ENCODE results near the gene EPHA5. TPM values are rescaled to one million over a fixed set of nuclear protein-coding genes. Genes with fewer than 3 reads are reported as not detected.

Gene EPHA5
- total RNA-seq, 2 donors from 2014 or later: under 0.01 TPM; not detected in 1

DNA sequence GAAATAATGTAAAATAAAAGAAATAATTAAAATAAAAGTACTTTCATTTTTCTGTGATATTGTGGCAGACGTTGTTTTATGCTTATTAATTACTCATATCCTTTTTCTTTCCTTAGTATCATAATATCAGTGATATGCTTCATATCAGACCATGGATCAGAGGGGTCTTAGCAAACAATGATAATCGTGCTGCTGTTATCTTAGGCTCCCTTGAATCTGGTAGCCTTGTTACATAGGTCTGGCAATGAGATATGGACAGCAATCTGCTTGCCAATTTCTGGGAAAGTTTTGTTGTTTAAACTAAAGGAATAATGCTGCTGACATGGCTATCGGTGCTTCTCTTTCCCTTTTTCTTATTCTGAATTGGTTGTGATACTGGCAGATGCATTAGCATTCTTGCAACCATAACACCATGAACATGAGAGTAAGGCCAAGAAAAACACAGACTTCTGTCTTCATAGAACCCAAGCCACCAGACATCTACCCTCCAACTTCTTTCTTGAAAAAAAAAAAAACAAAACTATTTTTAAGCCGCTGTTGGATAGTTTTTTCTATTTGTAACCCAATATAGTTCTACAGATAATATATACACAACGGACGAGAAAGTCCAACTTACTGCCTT lies 16.4 kb downstream of the EPHA5 start:
- H3K4me3 ChIP-seq: no peak overlapping the region
- H3K36me3 ChIP-seq (replicated peaks in 1 of 2; ENCODE audit: insufficient read depth in 1 of 2, low read depth in 2 of 2): no peaks in the 10 kb centered on the region
- intact Hi-C loops (cut with DNase I): no loop called here
- no peak overlapping the region for H3K27ac ChIP-seq
- no peaks in the 10 kb centered on the region for H3K4me1 ChIP-seq
- H3K27me3 ChIP-seq: no peaks in the 10 kb centered on the region
- no peaks in the 10 kb centered on the region for H3K9me3 ChIP-seq
- no peak for DNase-seq
- ATAC-seq: no peak
- 72 to 78% methylated on average over 6 of the region's 6 CpGs for WGBS, 2 donors
- TF ChIP-seq POLR2A (IDR thresholded peaks at IDR 0.05): no peak
- no peak for TF ChIP-seq CTCF (IDR thresholded peaks at IDR 0.05)

DNA sequence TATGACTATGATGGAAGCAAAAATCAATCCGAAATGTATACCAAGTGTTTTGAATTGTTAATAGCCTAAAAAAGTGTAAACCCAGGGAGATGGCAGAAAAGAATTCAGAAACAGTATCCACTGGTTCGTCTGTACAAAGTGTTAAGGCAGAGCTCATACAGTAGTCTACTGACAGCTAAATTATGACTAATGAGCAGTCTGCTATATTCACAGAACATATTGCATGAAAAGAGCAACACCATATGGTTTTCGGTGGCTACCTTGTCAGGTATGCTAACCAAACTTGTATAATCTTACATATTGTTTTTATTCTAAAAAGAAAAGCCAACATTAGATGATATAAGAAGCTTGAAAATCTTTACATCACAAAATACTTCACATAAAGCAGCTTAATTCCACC lies 18.5 kb downstream of the EPHA5 start:
- ATAC-seq (no peak), DNase-seq (no peak)
- no peak overlapping the region for H3K27ac ChIP-seq
- TF ChIP-seq CTCF (IDR thresholded peaks at IDR 0.05): no peak
- no peak for TF ChIP-seq POLR2A (IDR thresholded peaks at IDR 0.05)
- no peaks in the 10 kb centered on the region for H3K36me3 ChIP-seq (replicated peaks in 1 of 2; ENCODE audit: insufficient read depth in 1 of 2, low read depth in 2 of 2)
- H3K9me3 ChIP-seq: no peaks in the 10 kb centered on the region
- H3K27me3 ChIP-seq: no peaks in the 10 kb centered on the region
- intact Hi-C loops (cut with DNase I): no loop called here
- no peak overlapping the region for H3K4me3 ChIP-seq
- 68% methylated on average over 3 of the region's 3 CpGs for WGBS, 2 donors
- H3K4me1 ChIP-seq: no peaks in the 10 kb centered on the region

DNA sequence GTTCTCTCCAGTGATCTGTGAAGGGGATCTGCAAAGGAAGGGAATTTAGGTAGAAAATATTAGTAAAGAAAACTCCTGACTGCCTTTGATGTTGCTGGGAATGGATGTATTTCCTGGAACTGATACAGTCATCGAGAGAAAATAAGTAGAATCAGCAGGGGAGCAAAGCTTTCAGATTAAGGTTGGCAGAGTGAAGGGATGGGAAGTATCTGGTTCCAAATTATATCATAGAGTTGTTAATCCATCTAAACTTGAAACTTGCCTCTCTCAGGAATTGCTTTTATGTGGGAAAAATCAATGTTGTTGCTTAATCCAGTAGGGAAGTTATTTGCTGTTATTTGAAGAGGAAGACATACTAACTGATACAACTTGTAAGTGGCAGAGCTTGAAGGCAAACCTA lies 19.3 kb downstream of the EPHA5 start:
- intact Hi-C loops (cut with DNase I): no loop called here
- Histone ChIP-seq H3K36me3 (replicated peaks in 1 of 2; ENCODE audit: insufficient read depth in 1 of 2, low read depth in 2 of 2) (no peaks in the 10 kb centered on the region), H3K27me3 (no peaks in the 10 kb centered on the region), H3K9me3 (no peaks in the 10 kb centered on the region), H3K4me3 (no peak overlapping the region), H3K4me1 (no peaks in the 10 kb centered on the region), H3K27ac (no peak overlapping the region)
- ATAC-seq: no peak
- TF ChIP-seq CTCF (IDR thresholded peaks at IDR 0.05) (no peak), POLR2A (IDR thresholded peaks at IDR 0.05) (no peak)
- WGBS, 2 donors: 52% methylated on average over 1 of the region's 1 CpG
- DNase-seq: no peak

- 83 to 96% methylated on average over 1 of the region's 1 CpG for WGBS, 2 donors
Measured at GRCh38 chr4:65646136-65646535, 24.2 kb downstream of the EPHA5 start.

More at GRCh38 chr4:65646136-65646535, 24.2 kb downstream of the EPHA5 start:
- TF ChIP-seq POLR2A (IDR thresholded peaks at IDR 0.05) (no peak), CTCF (IDR thresholded peaks at IDR 0.05) (no peak)
- no peaks in the 10 kb centered on the region for H3K9me3 ChIP-seq
- intact Hi-C loops (cut with DNase I): no loop called here
- no peaks in the 10 kb centered on the region for H3K4me1 ChIP-seq
- H3K27me3 ChIP-seq: no peaks in the 10 kb centered on the region
- ATAC-seq: no peak
- H3K36me3 ChIP-seq (replicated peaks in 1 of 2; ENCODE audit: insufficient read depth in 1 of 2, low read depth in 2 of 2): no peaks in the 10 kb centered on the region
- H3K27ac ChIP-seq: no peak overlapping the region
- no peak for DNase-seq
- H3K4me3 ChIP-seq: no peak overlapping the region
